ENCODE data around the gene PER2.

PER2 gene

DNA sequence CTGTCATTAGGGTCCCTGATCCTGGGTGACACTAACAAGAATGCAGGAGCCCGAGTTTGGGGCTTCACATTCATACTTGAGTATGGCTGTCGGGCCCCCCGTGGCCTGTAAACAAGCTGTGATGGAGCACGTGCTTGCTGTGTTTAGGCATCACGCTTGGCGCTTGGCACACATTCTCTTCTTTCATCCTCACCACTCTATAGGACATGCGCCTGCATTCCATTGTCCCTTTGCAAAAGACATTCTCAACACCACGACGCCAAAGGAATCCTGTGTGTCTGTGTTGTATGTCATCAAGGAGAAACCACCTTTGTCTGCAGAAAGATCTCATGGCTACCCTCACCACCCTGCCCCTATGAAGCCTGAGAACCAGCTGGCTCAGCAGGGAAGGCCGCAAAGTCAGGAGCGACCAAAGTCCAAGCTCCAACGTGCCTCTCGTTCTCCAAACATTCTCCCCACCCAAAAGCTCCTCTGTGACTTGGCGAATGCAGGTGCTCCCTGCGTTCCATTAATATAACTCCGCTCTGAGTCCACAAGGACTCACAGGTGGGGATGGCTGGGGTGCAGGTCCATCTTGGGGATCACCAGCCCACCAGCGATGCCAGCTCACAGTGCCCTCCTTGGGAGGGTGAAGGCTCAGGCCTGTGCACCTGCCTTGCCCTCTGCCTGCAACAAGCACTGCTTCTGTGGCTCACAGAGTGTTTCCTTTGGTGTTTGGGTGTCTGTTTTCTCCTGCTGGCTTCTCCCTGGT, 6.2 kb upstream of the PER2 start (continued):
- no peak for TF ChIP-seq BCL11A (tag by site-specific recombination; IDR thresholded peaks at IDR 0.05; ENCODE audit: low read depth)
- TF ChIP-seq ZNF530 (tag by site-specific recombination; IDR thresholded peaks at IDR 0.05; ENCODE audit: low read depth), result no peak
- no peak for TF ChIP-seq ZBTB8A (tag by site-specific recombination; IDR thresholded peaks at IDR 0.05)
- no peak for TF ChIP-seq ZNF654 (tag by site-specific recombination; IDR thresholded peaks at IDR 0.05; ENCODE audit: low read depth)
- no peak for TF ChIP-seq ZNF157 (tag by site-specific recombination; IDR thresholded peaks at IDR 0.05)
- TF ChIP-seq GLI4 (tag by site-specific recombination; IDR thresholded peaks at IDR 0.05), result no peak
- TF ChIP-seq ZNF211 (tag by site-specific recombination; IDR thresholded peaks at IDR 0.05; ENCODE audit: low read depth), result no peak

DNA sequence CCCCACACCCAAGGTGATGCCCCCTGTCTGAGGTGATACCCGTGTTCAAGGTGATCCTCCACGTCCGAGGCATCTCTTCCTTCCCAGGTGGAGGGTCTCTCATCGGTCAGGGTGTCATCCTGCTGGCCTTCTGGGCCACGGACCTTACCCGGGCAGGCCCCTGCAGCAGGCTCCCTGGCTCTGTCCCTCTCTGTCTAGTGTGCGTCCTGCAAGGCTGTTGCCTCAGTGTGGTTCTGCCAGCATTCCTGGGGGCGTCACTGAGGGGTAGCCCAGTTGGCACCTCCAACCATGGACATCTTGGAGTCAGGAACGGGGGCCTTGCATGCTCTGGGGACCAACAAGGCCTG, 5.6 kb upstream of the PER2 start:
- TF ChIP-seq ZNF571 (tag by site-specific recombination; IDR thresholded peaks at IDR 0.05) (no peak), ZNF223 (tag by site-specific recombination; IDR thresholded peaks at IDR 0.05) (no peak), ZNF621 (tag by site-specific recombination; IDR thresholded peaks at IDR 0.05) (no peak), ZNF391 (tag by site-specific recombination; IDR thresholded peaks at IDR 0.05; ENCODE audit: borderline replicate concordance, low read depth) (no peak), KLF16 (tag by site-specific recombination; IDR thresholded peaks at IDR 0.05) (no peak), ZNF521 (tag by site-specific recombination; IDR thresholded peaks at IDR 0.05) (no peak), ZNF239 (tag by site-specific recombination; IDR thresholded peaks at IDR 0.05) (no peak), ZSCAN30 (tag by site-specific recombination; IDR thresholded peaks at IDR 0.05) (no peak)
- TF ChIP-seq, protein P1, sequence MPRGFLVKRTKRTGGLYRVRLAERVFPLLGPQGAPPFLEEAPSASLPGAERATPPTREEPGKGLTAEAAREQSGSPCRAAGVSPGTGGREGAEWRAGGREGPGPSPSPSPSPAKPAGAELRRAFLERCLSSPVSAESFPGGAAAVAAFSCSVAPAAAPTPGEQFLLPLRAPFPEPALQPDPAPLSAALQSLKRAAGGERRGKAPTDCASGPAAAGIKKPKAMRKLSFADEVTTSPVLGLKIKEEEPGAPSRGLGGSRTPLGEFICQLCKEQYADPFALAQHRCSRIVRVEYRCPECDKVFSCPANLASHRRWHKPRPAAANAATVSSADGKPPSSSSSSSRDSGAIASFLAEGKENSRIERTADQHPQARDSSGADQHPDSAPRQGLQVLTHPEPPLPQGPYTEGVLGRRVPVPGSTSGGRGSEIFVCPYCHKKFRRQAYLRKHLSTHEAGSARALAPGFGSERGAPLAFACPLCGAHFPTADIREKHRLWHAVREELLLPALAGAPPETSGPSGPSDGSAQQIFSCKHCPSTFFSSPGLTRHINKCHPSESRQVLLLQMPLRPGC (tag by site-specific recombination; IDR thresholded peaks at IDR 0.05), result no peak
- TF ChIP-seq, protein P2, sequence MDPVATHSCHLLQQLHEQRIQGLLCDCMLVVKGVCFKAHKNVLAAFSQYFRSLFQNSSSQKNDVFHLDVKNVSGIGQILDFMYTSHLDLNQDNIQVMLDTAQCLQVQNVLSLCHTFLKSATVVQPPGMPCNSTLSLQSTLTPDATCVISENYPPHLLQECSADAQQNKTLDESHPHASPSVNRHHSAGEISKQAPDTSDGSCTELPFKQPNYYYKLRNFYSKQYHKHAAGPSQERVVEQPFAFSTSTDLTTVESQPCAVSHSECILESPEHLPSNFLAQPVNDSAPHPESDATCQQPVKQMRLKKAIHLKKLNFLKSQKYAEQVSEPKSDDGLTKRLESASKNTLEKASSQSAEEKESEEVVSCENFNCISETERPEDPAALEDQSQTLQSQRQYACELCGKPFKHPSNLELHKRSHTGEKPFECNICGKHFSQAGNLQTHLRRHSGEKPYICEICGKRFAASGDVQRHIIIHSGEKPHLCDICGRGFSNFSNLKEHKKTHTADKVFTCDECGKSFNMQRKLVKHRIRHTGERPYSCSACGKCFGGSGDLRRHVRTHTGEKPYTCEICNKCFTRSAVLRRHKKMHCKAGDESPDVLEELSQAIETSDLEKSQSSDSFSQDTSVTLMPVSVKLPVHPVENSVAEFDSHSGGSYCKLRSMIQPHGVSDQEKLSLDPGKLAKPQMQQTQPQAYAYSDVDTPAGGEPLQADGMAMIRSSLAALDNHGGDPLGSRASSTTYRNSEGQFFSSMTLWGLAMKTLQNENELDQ (tag by site-specific recombination; IDR thresholded peaks at IDR 0.05; ENCODE audit: low read depth), result no peak
- TF ChIP-seq, protein P3, sequence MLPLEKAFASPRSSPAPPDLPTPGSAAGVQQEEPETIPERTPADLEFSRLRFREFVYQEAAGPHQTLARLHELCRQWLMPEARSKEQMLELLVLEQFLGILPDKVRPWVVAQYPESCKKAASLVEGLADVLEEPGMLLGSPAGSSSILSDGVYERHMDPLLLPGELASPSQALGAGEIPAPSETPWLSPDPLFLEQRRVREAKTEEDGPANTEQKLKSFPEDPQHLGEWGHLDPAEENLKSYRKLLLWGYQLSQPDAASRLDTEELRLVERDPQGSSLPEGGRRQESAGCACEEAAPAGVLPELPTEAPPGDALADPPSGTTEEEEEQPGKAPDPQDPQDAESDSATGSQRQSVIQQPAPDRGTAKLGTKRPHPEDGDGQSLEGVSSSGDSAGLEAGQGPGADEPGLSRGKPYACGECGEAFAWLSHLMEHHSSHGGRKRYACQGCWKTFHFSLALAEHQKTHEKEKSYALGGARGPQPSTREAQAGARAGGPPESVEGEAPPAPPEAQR (tag by site-specific recombination; IDR thresholded peaks at IDR 0.05), result no peak
- H3K36me3 ChIP-seq (ENCODE audit: control insufficient read depth in 2 of 2, insufficient read depth in 1 of 2, low read length in 2 of 2), result no peaks in the 10 kb centered on the region
- no peaks in the 10 kb centered on the region for H3K4me1 ChIP-seq (ENCODE audit: control insufficient read depth, insufficient read depth, low read length)
- H3K27ac ChIP-seq (ENCODE audit: extremely low read depth, low read depth, low read length), result no peak overlapping the region
- CTCF ChIA-PET, result no interaction called here
- no peak overlapping the region for H3K4me3 ChIP-seq (ENCODE audit: low read depth, low read length)
- H3K9me3 ChIP-seq (ENCODE audit: control insufficient read depth, insufficient read depth, low read depth, low read length), result no peaks in the 10 kb centered on the region
- POLR2A ChIA-PET, result no interaction called here

Data from HEK293 (cell line).